Measurements from ENCODE around the gene USP31.

DNA sequence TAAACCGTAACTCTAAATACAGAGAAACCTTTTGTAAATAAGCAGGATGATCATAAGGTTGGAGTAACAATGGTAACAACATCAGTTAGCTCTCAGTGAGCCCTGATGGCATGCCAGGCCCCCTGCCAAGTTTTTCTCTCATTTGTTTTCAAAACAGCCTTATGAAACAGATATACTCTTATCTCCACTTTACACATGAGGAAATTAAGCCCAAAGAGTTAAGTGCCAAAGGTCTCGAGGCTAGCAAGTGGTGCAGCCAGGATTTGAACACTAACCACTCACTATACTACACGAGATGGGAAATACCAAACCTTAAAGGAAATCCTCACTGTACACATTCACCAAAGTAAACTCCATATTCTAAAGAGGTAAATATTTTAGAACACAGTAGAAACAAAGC lies 15.0 kb downstream of the USP31 start:
- TF ChIP-seq, protein P1, sequence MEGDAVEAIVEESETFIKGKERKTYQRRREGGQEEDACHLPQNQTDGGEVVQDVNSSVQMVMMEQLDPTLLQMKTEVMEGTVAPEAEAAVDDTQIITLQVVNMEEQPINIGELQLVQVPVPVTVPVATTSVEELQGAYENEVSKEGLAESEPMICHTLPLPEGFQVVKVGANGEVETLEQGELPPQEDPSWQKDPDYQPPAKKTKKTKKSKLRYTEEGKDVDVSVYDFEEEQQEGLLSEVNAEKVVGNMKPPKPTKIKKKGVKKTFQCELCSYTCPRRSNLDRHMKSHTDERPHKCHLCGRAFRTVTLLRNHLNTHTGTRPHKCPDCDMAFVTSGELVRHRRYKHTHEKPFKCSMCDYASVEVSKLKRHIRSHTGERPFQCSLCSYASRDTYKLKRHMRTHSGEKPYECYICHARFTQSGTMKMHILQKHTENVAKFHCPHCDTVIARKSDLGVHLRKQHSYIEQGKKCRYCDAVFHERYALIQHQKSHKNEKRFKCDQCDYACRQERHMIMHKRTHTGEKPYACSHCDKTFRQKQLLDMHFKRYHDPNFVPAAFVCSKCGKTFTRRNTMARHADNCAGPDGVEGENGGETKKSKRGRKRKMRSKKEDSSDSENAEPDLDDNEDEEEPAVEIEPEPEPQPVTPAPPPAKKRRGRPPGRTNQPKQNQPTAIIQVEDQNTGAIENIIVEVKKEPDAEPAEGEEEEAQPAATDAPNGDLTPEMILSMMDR (IDR thresholded peaks at IDR 0.05; ENCODE audit: borderline replicate concordance, extremely low read depth, low read length, poor library complexity, severe bottlenecking), result no peak
- TF ChIP-seq EZH2 (IDR thresholded peaks at IDR 0.05; ENCODE audit: borderline replicate concordance, low read depth, low read length, severe bottlenecking), result no peak
